ENCODE results near the gene TUBGCP6.

DNA sequence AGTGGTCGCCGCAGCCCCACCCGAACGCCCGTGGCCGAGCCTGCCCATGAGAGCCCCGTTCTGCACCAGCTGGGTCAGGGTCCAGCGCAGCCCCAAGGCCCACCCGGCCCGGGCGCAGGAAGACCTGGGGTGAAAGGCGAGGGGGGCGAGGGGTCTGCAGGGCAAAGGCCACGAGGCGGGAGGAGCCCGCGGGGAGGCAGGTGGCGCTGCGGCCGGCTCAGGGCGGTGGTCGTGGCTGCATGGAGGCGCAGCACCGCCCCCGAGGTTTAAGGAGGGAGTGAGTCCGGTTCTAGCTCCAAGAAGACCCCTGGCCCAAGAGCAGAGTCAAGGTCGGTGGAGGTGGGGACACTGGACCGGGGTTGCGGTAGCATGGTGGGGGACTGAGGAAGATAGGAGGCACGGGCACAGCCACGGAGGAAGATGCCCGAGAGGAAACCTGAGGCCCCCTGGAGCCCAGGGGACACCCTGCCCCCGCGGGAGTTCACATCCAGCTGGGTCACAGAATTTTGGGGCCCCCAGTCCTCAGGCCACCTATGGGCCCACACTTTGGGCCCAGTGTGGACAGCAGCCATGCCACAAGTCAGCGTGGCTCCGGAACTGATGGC lies 6.8 kb upstream of the TUBGCP6 start:
- TF ChIP-seq POLR2AphosphoS5 (IDR thresholded peaks at IDR 0.05) = no peak
- TF ChIP-seq, protein P1, sequence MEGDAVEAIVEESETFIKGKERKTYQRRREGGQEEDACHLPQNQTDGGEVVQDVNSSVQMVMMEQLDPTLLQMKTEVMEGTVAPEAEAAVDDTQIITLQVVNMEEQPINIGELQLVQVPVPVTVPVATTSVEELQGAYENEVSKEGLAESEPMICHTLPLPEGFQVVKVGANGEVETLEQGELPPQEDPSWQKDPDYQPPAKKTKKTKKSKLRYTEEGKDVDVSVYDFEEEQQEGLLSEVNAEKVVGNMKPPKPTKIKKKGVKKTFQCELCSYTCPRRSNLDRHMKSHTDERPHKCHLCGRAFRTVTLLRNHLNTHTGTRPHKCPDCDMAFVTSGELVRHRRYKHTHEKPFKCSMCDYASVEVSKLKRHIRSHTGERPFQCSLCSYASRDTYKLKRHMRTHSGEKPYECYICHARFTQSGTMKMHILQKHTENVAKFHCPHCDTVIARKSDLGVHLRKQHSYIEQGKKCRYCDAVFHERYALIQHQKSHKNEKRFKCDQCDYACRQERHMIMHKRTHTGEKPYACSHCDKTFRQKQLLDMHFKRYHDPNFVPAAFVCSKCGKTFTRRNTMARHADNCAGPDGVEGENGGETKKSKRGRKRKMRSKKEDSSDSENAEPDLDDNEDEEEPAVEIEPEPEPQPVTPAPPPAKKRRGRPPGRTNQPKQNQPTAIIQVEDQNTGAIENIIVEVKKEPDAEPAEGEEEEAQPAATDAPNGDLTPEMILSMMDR (IDR thresholded peaks at IDR 0.05) = no peak

Measured in transverse colon (tissue), 4 donors.